Tibial nerve (tissue), 4 donors: ENCODE measurements around the gene KRT2.

Experiments
- EP300 ChIP-seq, 2 donors: sonication (generic); formaldehyde crosslinking; IDR thresholded peaks; one replicate each; pipeline ENCODE4 v1.6.1; 2017; ENCODE audit warnings: antibody characterized with exemption in 2 of 2, mild to moderate bottlenecking in 1 of 2
- POLR2A ChIP-seq, 2 donors: fragments of 450-650 bp; IDR thresholded peaks; one replicate each; pipeline ENCODE4 v1.6.1; 2017; ENCODE audit warnings: antibody characterized with exemption in 2 of 2, mild to moderate bottlenecking in 2 of 2, moderate library complexity in 2 of 2
- TF ChIP-seq, protein P1 (sequence below), 5 experiments: fragments of 200-600 bp in 3 of 5; fragments of 450-650 bp in 2 of 5; sonication (generic) in 3 of 5; IDR thresholded peaks; one replicate each; pipeline ENCODE4 v1.5.1; 2016 to 2019; ENCODE audit warnings: antibody characterized with exemption in 5 of 5, mild to moderate bottlenecking in 3 of 5, moderate library complexity in 2 of 5

DNA sequence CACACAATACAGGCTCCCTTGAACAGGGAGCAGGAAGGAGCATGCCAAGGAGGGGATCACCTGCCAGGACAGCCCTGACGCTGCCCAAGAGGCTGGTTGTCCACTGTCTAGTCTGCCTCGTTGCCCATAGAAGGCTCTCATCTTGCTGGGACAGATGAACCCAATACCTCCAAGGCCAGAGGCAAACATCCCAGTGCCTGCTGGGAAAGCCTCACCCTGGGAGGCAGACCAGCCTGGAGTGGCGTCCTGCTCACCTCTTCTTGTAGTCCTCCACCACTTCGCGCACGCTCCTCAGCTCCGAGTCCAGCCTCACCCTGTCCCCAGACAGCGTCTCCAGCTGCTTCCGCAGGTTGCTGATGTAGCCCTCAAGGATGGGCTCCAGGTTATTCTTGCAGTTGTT is 36.1 kb downstream of the KRT2 start:
- TF ChIP-seq POLR2A (IDR thresholded peaks at IDR 0.05) (no peak), EP300 (IDR thresholded peaks at IDR 0.05) (no peak)
- TF ChIP-seq, protein P1, sequence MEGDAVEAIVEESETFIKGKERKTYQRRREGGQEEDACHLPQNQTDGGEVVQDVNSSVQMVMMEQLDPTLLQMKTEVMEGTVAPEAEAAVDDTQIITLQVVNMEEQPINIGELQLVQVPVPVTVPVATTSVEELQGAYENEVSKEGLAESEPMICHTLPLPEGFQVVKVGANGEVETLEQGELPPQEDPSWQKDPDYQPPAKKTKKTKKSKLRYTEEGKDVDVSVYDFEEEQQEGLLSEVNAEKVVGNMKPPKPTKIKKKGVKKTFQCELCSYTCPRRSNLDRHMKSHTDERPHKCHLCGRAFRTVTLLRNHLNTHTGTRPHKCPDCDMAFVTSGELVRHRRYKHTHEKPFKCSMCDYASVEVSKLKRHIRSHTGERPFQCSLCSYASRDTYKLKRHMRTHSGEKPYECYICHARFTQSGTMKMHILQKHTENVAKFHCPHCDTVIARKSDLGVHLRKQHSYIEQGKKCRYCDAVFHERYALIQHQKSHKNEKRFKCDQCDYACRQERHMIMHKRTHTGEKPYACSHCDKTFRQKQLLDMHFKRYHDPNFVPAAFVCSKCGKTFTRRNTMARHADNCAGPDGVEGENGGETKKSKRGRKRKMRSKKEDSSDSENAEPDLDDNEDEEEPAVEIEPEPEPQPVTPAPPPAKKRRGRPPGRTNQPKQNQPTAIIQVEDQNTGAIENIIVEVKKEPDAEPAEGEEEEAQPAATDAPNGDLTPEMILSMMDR (IDR thresholded peaks at IDR 0.05): no peak
